ENCODE results near the gene TRMT5. TPM values are rescaled to one million over a fixed set of nuclear protein-coding genes. Genes with fewer than 3 reads are reported as not detected.
A peak's percentile ranks its signal among the peaks of the same experiment; 100 is the strongest.

Gene TRMT5
- total RNA-seq (2014; rRNA removed; shearing (Covaris generic)), result 9.9 and 18.0 TPM in 2 replicates

- DNase-seq (ENCODE audit: low spot score), result peak; percentile 84
Measured at GRCh38 chr14:60980811-60981632, at the start of gene TRMT5, which contains the start of gene SLC38A6. TRMT5 (minus strand) TSS chr14:60981079; CDS start chr14:60980973, 106 bp downstream. SLC38A6 (plus strand) TSS chr14:60981245; CDS start chr14:60981278, 33 bp downstream.

GRCh38 chr14:61026526-61026925, 45.6 kb upstream of the TRMT5 start:
- no peak for DNase-seq (ENCODE audit: low spot score)

- peak; percentile 53 for DNase-seq (ENCODE audit: low spot score)
Measured at GRCh38 chr14:61025251-61026223, 44.7 kb upstream of the TRMT5 start.

GRCh38 chr14:61019537-61019936, 38.7 kb upstream of the TRMT5 start:
- DNase-seq (ENCODE audit: low spot score), result no peak

- DNase-seq (ENCODE audit: low spot score), result no peak
Measured at GRCh38 chr14:61003571-61003970, 22.7 kb upstream of the TRMT5 start.

GRCh38 chr14:60999536-60999935, 18.7 kb upstream of the TRMT5 start:
- no peak for DNase-seq (ENCODE audit: low spot score)

- DNase-seq (ENCODE audit: low spot score), result no peak
Measured at GRCh38 chr14:60998617-60999016, 17.7 kb upstream of the TRMT5 start.

GRCh38 chr14:60989599-60989998, 8.7 kb upstream of the TRMT5 start:
- DNase-seq (ENCODE audit: low spot score), result no peak

GRCh38 chr14:60986500-60986899, 5.6 kb upstream of the TRMT5 start:
- DNase-seq (ENCODE audit: low spot score), result no peak

GRCh38 chr14:60984196-60984595, 3.3 kb upstream of the TRMT5 start:
- DNase-seq (ENCODE audit: low spot score), result no peak

GRCh38 chr14:60981633-60982455, 965 bp upstream of the TRMT5 start:
- DNase-seq (ENCODE audit: low spot score), result peak; percentile 61

GRCh38 chr14:60977847-60978246, 3.0 kb downstream of the TRMT5 start:
- DNase-seq (ENCODE audit: low spot score), result no peak

- no peak for DNase-seq (ENCODE audit: low spot score)
Measured at GRCh38 chr14:60975551-60975950, 5.3 kb downstream of the TRMT5 start.

GRCh38 chr14:60974090-60974651, 6.7 kb downstream of the TRMT5 start:
- no peak for DNase-seq (ENCODE audit: low spot score)

GRCh38 chr14:60973070-60973469, 7.8 kb downstream of the TRMT5 start:
- DNase-seq (ENCODE audit: low spot score), result no peak

GRCh38 chr14:60972295-60972694, 8.6 kb downstream of the TRMT5 start:
- no peak for DNase-seq (ENCODE audit: low spot score)

- DNase-seq (ENCODE audit: low spot score), result no peak
Measured at GRCh38 chr14:60971271-60971670, 9.6 kb downstream of the TRMT5 start.

GRCh38 chr14:60970146-60970545, 10.7 kb downstream of the TRMT5 start:
- DNase-seq (ENCODE audit: low spot score), result no peak

GRCh38 chr14:60968671-60969070, 12.2 kb downstream of the TRMT5 start:
- no peak for DNase-seq (ENCODE audit: low spot score)

GRCh38 chr14:60968099-60968498, 12.8 kb downstream of the TRMT5 start:
- DNase-seq (ENCODE audit: low spot score), result no peak

- DNase-seq (ENCODE audit: low spot score), result no peak
Measured at GRCh38 chr14:60965402-60965801, 15.5 kb downstream of the TRMT5 start.

All from A172 (cell line).